Pancreas (tissue), 10 donors: Measurements from ENCODE around the gene GREB1L. TPM values are rescaled to one million over a fixed set of nuclear protein-coding genes. Genes with fewer than 3 reads are reported as not detected.

ENCODE experiments used
- ATAC-seq, 4 donors: fragments of 200-7000 bp; cut with Tn5 transposase; one replicate each; pipeline versions ENCODE4 v1.8.0 to v1.9.1; 2020; ENCODE audit warnings: mild to moderate bottlenecking in 4 of 4, moderate library complexity in 4 of 4
- DNase-seq, 6 donors: peaks; one replicate each; pipeline ENCODE4 v3.0.0-alpha.2; 2020
- FAIRE-seq: peaks from 2 replicates; lab custom pipeline; 2012; peaks lifted over from hg19 to GRCh38; lab: Jason Lieb, UNC
- H3K27ac ChIP-seq, 4 donors: fragments of 200-600 bp; sonication (generic); 1 replicate in 3 of 4; 2 replicates in 1 of 4; pipeline versions ENCODE4 v1.5.0 to v1.8.0; 2020
- H3K27me3 ChIP-seq, 4 donors: fragments of 200-600 bp; one replicate each; pipeline ENCODE4 v1.8.0; 2021
- H3K36me3 ChIP-seq, 3 donors: fragments of 200-600 bp; sonication (generic) in 1 of 3; one replicate each; pipeline versions ENCODE4 v1.5.0 to v1.8.0; 2020 to 2021
- H3K4me1 ChIP-seq, 3 donors: fragments of 200-600 bp; one replicate each; pipeline ENCODE4 v1.8.0; 2021
- H3K4me3 ChIP-seq, 4 donors: fragments of 200-600 bp; sonication (generic) in 2 of 4; one replicate each; pipeline versions ENCODE4 v1.5.0 to v1.8.0; 2020 to 2021
- H3K9me3 ChIP-seq, 4 donors: fragments of 200-600 bp; one replicate each; pipeline ENCODE4 v1.8.0; 2021
- CTCF ChIP-seq, 4 donors: fragments of 200-600 bp; sonication (generic) in 3 of 4; IDR thresholded peaks; one replicate each; pipeline versions ENCODE4 v1.5.0 to v1.8.0; 2021; ENCODE audit warnings: antibody characterized with exemption in 4 of 4
- WGBS, 2 donors: extraction: QIAGEN DNeasy Blood & Tissue Kit; methylation state at CpG; one replicate each; pipeline ENCODE4 v1.1.7; 2013; 5-methylcytosine and 5-hydroxymethylcytosine counted together
- intact Hi-C, 3 donors: fragments of 100-400 bp; cut with DNase I; formaldehyde crosslinking; loops; one replicate each; pipeline versions ENCODE4 v1.11.1 to v1.14.2; 2022
- polyA plus RNA-seq, 2 donors: library from polyadenylated mRNA; stranded (reverse); fragments of 200-250 nt; gene quantifications; one replicate each; pipeline ENCODE4 v1.2.3, GENCODE V29; 2013
- total RNA-seq, 6 donors: library from RNA; stranded (reverse); fragmentation: NEBNext Ultra II Directional in 4 of 6; extraction: Animal tissue kit (Norgen Biotek cat#: 25700) in 4 of 6; gene quantifications; one replicate each; pipeline versions ENCODE4 v1.2.1 to v1.2.4, GENCODE V29; 2021 to 2023
- donor health status: healthy with polysubstance abuse.
- donor health status: DM: no; HTN: no; CAD: no; lungs with moderate emphysema.
- donor health status: DM: no; HTN: no; CAD: no.
- donor health status: control.
- donor health status: control.
- donor health status: Bipolar disorder and iron deficiency.
- donor health status: DM: yes; HTN: yes; CAD: no.
- donor health status: DM: no; HTN: no; CAD: no.
- donor health status: DM: no; HTN: no; CAD: no.
- donor health status: DM: yes; HTN: yes; CAD: no.

Gene GREB1L
- total and polyA plus RNA-seq, 8 donors, result 0.03 to 0.34 (median 0.19) TPM; not detected in 2

GRCh38 chr18:21215490-21215889 lies 26.5 kb upstream of the GREB1L start:
- WGBS, 2 donors, result 59 to 77% methylated on average over 6 of the region's 6 CpGs
- Histone ChIP-seq H3K27me3 (no peaks in the 10 kb centered on the region), H3K9me3 (no peaks in the 10 kb centered on the region), H3K27ac (no peak overlapping the region), H3K4me1 (no peaks in the 10 kb centered on the region), H3K36me3 (no peaks in the 10 kb centered on the region), H3K4me3 (no peak overlapping the region)
- TF ChIP-seq CTCF (IDR thresholded peaks at IDR 0.05), result no peak
- intact Hi-C loops, result no loop called here
- ATAC-seq (no peak), FAIRE-seq (no peak), DNase-seq (no peak)

- TF ChIP-seq CTCF (IDR thresholded peaks at IDR 0.05), result no peak
- 75 to 77% methylated on average over 3 of the region's 3 CpGs for WGBS, 2 donors
- FAIRE-seq, result no peak
- Histone ChIP-seq H3K27me3 (no peaks in the 10 kb centered on the region), H3K4me3 (no peak overlapping the region), H3K36me3 (no peaks in the 10 kb centered on the region), H3K9me3 (no peaks in the 10 kb centered on the region), H3K27ac (no peak overlapping the region), H3K4me1 (no peaks in the 10 kb centered on the region)
- ATAC-seq, result no peak
- DNase-seq, result no peak
- intact Hi-C loops, result no loop called here
Measured at GRCh38 chr18:21218862-21219261, 23.2 kb upstream of the GREB1L start.

DNA sequence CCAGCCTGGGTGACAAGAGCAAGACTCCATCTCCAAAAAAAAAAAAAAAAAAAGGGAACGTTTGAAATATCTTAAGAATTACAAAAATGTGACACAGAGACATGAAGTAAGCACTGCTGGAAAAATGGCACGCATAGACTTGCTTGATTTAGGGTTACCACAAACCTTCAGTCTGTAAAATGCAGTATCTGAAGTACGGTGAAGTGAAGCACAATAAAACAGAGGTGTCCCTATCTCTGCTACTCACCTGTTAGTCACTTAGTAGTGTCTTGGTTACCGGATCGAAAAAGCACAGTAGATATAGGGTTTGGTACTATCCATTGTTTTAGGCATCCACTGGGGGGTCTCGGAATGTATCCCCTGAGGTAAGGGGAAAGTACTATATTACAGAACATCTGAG lies 11.6 kb upstream of the GREB1L start:
- Histone ChIP-seq H3K9me3 (no peaks in the 10 kb centered on the region), H3K27me3 (no peaks in the 10 kb centered on the region), H3K36me3 (no peaks in the 10 kb centered on the region), H3K4me1 (no peaks in the 10 kb centered on the region), H3K27ac (no peak overlapping the region), H3K4me3 (no peak overlapping the region)
- DNase-seq, result no peak
- intact Hi-C loops, result no loop called here
- ATAC-seq, result no peak
- no peak for FAIRE-seq
- 63 to 65% methylated on average over 6 of the region's 6 CpGs for WGBS, 2 donors
- TF ChIP-seq CTCF (IDR thresholded peaks at IDR 0.05), result no peak

DNA sequence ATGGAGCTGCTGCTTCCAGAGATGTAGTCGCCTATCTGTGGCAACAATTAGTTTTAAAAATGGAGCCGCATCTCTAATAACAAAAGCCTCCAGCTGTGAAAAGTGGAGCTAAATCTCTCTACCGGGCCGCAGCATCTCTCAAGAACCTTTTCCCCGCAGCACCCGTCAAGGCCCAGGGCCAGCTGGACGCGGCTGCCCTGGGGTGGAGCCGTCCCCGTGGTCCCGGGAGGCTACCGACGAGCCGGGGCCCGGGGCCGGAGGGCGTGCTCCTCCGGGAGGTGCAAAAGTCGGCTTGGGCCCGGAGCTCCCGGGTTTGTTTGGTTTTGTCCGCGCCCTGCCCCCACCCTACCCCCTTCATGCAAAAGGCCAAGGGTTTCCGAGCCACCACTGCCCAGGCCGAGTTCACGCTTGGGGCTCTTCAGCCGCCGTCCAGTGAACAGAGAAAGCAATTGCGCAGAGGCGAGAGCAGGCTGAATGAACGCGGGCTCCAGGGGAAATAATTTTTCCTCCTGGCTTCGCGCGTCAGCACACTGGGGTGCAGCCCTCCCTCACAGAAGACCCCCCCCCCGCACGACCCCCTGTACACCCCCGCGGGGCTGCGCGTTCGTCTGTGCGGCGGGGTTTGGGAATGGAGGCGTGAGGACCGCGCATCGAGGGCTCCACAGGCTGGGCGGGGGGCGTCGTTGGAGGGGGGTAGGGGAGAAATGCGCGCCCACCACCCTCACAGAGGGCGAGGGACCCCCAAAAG lies 557 bp upstream of the GREB1L start:
- intact Hi-C loops, result no loop called here
- DNase-seq (peak in 2 of 6 donors; percentile 37 to 59), ATAC-seq (peak in 3 of 4 donors; percentile 29 to 46 (median 43)), FAIRE-seq (no peak)
- WGBS, 2 donors, result 4% methylated on average over 37 to 53 of the region's 54 CpGs
- Histone ChIP-seq H3K4me1 (peaks cover 0 to 5% (median 4%) of the 10 kb centered on the region in 3 donors), H3K36me3 (no peaks in the 10 kb centered on the region), H3K4me3 (peak overlapping the region; percentile 23 to 57 (median 42)), H3K27me3 (peaks cover 0 to 15% (median 7%) of the 10 kb centered on the region in 4 donors), H3K9me3 (no peaks in the 10 kb centered on the region), H3K27ac (no peak overlapping the region)
- TF ChIP-seq CTCF (IDR thresholded peaks at IDR 0.05), result no peak

GRCh38 chr18:21242780-21243401 lies 859 bp downstream of the GREB1L start:
- Histone ChIP-seq H3K9me3 (no peaks in the 10 kb centered on the region), H3K36me3 (no peaks in the 10 kb centered on the region), H3K27me3 (peaks cover 0 to 19% (median 7%) of the 10 kb centered on the region in 4 donors), H3K4me1 (peaks cover 0 to 5% (median 4%) of the 10 kb centered on the region in 3 donors), H3K4me3 (peak overlapping the region; percentile 23 to 57 (median 42)), H3K27ac (no peak overlapping the region)
- FAIRE-seq (no peak), DNase-seq (no peak), ATAC-seq (peak in 3 of 4 donors; percentile 33 to 39 (median 38))
- intact Hi-C loops, result no loop called here
- WGBS, 2 donors, result 4 to 5% methylated on average over 48 of the region's 48 CpGs
- TF ChIP-seq CTCF (IDR thresholded peaks at IDR 0.05), result no peak
